ENCODE results near the gene SHQ1.

DNA sequence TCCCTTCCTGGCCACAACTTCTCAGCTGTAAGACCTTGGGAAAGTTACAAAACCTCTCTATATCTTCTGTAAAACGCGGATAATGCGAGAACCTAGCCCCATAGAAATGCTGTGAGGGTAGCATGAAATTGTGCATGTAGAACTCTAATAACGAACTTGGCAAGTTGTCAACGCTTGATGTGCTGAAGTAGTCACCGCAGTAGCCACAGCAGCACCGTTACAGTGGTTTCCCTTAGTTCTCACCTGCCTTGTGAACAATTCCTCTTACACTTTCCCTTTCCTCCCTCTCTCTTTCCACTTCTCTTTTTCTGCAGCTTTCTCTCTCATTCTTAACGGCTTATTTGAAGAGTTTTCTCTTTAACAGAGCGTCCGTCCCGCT, 447 bp upstream of the SHQ1 start:
- TF ChIP-seq, protein P1, sequence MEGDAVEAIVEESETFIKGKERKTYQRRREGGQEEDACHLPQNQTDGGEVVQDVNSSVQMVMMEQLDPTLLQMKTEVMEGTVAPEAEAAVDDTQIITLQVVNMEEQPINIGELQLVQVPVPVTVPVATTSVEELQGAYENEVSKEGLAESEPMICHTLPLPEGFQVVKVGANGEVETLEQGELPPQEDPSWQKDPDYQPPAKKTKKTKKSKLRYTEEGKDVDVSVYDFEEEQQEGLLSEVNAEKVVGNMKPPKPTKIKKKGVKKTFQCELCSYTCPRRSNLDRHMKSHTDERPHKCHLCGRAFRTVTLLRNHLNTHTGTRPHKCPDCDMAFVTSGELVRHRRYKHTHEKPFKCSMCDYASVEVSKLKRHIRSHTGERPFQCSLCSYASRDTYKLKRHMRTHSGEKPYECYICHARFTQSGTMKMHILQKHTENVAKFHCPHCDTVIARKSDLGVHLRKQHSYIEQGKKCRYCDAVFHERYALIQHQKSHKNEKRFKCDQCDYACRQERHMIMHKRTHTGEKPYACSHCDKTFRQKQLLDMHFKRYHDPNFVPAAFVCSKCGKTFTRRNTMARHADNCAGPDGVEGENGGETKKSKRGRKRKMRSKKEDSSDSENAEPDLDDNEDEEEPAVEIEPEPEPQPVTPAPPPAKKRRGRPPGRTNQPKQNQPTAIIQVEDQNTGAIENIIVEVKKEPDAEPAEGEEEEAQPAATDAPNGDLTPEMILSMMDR (IDR thresholded peaks at IDR 0.05; ENCODE audit: low read depth, low read length): no peak
- no peak for TF ChIP-seq POLR2A (IDR thresholded peaks at IDR 0.05; ENCODE audit: extremely low read depth, insufficient read length)

All from NB4 (cell line).